ENCODE measurements around the gene SPTB.
A peak's percentile ranks its signal among the peaks of the same experiment; 100 is the strongest.
"Not testable (repeated sequence)": the region's sequence is repeated elsewhere in the genome, so short reads cannot be mapped to it uniquely, and the experiment has no call there.

SPTB gene

DNA sequence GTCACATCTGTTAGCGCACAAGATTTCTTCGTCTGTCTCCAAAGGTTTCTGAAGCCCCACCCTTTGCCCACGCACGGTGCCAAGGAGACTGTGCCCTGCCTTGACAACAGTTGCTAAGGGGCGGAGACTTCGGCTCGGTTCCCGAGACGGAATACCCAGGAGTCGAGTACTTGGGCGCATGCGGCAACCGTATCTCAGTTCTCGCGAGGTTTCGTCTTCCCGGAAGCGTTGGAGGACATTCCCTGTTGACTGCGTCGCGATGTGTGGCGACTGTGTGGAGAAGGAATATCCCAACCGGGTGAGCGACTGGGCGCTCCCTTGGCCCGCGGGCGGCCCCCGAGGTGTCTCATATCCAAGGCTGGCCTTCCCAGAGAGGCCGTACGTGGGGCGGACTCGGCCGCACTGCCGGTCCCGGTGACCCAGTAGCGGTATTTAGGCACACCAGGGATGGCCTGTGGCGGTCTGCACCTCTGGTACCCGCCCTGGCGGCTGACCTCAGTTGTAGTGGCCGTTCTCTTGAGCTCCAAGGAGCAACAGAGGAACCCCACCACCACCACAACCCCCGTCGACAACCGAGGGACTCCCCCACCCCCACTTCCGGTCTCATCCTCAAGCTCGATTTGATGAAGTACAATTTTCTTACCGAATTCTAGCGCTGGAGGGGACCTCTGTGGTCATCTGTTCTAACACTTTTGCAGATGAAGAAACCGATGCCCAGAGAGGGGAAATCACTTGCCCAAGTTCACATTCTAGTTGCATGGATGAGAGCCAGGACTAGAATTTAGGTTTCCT is 34.7 kb upstream of the SPTB start, which contains the start of gene CHURC1 (continued):
- TF ChIP-seq, protein P1, sequence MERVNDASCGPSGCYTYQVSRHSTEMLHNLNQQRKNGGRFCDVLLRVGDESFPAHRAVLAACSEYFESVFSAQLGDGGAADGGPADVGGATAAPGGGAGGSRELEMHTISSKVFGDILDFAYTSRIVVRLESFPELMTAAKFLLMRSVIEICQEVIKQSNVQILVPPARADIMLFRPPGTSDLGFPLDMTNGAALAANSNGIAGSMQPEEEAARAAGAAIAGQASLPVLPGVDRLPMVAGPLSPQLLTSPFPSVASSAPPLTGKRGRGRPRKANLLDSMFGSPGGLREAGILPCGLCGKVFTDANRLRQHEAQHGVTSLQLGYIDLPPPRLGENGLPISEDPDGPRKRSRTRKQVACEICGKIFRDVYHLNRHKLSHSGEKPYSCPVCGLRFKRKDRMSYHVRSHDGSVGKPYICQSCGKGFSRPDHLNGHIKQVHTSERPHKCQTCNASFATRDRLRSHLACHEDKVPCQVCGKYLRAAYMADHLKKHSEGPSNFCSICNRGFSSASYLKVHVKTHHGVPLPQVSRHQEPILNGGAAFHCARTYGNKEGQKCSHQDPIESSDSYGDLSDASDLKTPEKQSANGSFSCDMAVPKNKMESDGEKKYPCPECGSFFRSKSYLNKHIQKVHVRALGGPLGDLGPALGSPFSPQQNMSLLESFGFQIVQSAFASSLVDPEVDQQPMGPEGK (tag by site-specific recombination; IDR thresholded peaks at IDR 0.05), result peak; percentile 40; the same call in 1 of the 2 replicates
- TF ChIP-seq, protein P2, sequence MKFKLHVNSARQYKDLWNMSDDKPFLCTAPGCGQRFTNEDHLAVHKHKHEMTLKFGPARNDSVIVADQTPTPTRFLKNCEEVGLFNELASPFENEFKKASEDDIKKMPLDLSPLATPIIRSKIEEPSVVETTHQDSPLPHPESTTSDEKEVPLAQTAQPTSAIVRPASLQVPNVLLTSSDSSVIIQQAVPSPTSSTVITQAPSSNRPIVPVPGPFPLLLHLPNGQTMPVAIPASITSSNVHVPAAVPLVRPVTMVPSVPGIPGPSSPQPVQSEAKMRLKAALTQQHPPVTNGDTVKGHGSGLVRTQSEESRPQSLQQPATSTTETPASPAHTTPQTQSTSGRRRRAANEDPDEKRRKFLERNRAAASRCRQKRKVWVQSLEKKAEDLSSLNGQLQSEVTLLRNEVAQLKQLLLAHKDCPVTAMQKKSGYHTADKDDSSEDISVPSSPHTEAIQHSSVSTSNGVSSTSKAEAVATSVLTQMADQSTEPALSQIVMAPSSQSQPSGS (tag by site-specific recombination; IDR thresholded peaks at IDR 0.05; ENCODE audit: low read depth), result no peak
- TF ChIP-seq ZNF768 (tag by site-specific recombination; IDR thresholded peaks at IDR 0.05) (no peak), IKZF3 (tag by site-specific recombination; IDR thresholded peaks at IDR 0.05) (peak; percentile 40; the same call in 1 of the 2 replicates), MYNN (tag by site-specific recombination; IDR thresholded peaks at IDR 0.05; ENCODE audit: borderline replicate concordance) (peak; percentile 93)

DNA sequence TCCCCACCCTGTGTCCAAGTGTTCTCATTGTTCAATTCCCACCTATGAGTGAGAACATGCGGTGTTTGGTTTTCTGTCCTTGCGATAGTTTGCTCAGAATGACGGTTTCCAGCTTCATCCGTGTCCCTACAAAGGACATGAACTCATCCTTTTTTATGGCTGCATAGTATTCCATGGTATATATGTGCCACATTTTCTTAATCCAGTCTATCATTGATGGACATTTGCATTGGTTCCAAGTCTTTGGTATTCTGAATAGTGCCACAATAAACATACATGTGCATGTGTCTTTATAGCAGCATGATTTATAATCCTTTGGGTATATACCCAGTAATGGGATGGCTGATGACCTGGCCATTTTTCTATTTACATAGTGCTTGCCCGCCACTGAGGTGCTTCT is 33.8 kb upstream of the SPTB start:
- H3K4me3 ChIP-seq (ENCODE audit: low read depth, low read length); POLR2A ChIA-PET; H3K27ac ChIP-seq (ENCODE audit: extremely low read depth, low read depth, low read length); H3K9me3 ChIP-seq (ENCODE audit: control insufficient read depth, insufficient read depth, low read depth, low read length); H3K4me1 ChIP-seq (ENCODE audit: control insufficient read depth, insufficient read depth, low read length); H3K36me3 ChIP-seq (ENCODE audit: control insufficient read depth in 2 of 2, insufficient read depth in 1 of 2, low read length in 2 of 2): not testable (repeated sequence)
- CTCF ChIA-PET, result interaction anchor here (0.6 kb wide), 1 partner anchor 15 kb away, joined by 3 read pairs; no protein-coding TSS in a partner anchor
- peak; percentile 97 for TF ChIP-seq ZNF146 (tag by site-specific recombination; IDR thresholded peaks at IDR 0.05)
- TF ChIP-seq, protein P3, sequence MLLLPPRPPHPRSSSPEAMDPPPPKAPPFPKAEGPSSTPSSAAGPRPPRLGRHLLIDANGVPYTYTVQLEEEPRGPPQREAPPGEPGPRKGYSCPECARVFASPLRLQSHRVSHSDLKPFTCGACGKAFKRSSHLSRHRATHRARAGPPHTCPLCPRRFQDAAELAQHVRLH (tag by site-specific recombination; IDR thresholded peaks at IDR 0.05), result 0 out of 2 replicates have a peak, but pooled peaks have one; percentile 63

DNA sequence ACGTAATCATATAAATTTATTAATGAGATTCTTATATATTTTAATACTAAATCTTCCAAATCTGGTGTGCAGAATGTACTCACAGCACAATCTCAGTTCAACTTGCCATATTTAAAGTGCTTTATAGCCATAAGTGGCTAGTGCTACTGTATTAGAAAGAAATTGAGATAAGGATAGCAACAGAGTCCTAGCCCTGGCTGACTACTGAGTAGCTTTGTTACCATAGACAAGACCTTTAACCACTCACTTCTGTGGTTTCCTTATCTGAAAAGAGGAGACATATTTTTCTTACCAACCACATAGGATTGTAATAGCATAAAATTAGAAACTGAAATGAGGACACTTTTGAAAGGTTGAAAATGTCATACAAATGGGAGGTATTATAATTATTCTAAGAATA is 32.6 kb upstream of the SPTB start:
- no peak for TF ChIP-seq GLI2 (tag by site-specific recombination; IDR thresholded peaks at IDR 0.05; ENCODE audit: borderline replicate concordance, low read depth)
- no peak for TF ChIP-seq MZF1 (tag by site-specific recombination; IDR thresholded peaks at IDR 0.05; ENCODE audit: borderline replicate concordance)
- TF ChIP-seq, protein P4, sequence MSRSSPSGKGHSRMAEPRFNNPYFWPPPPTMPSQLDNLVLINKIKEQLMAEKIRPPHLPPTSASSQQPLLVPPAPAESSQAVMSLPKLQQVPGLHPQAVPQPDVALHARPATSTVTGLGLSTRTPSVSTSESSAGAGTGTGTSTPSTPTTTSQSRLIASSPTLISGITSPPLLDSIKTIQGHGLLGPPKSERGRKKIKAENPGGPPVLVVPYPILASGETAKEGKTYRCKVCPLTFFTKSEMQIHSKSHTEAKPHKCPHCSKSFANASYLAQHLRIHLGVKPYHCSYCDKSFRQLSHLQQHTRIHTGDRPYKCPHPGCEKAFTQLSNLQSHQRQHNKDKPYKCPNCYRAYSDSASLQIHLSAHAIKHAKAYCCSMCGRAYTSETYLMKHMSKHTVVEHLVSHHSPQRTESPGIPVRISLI (tag by site-specific recombination; IDR thresholded peaks at IDR 0.05), result no peak
- no peak for TF ChIP-seq ZIC2 (tag by site-specific recombination; IDR thresholded peaks at IDR 0.05)
- TF ChIP-seq ZNF747 (tag by site-specific recombination; IDR thresholded peaks at IDR 0.05), result no peak
- TF ChIP-seq, protein P5, sequence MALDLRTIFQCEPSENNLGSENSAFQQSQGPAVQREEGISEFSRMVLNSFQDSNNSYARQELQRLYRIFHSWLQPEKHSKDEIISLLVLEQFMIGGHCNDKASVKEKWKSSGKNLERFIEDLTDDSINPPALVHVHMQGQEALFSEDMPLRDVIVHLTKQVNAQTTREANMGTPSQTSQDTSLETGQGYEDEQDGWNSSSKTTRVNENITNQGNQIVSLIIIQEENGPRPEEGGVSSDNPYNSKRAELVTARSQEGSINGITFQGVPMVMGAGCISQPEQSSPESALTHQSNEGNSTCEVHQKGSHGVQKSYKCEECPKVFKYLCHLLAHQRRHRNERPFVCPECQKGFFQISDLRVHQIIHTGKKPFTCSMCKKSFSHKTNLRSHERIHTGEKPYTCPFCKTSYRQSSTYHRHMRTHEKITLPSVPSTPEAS (tag by site-specific recombination; IDR thresholded peaks at IDR 0.05), result no peak
- no peak for TF ChIP-seq ZNF624 (tag by site-specific recombination; IDR thresholded peaks at IDR 0.05)
- TF ChIP-seq, protein P6, sequence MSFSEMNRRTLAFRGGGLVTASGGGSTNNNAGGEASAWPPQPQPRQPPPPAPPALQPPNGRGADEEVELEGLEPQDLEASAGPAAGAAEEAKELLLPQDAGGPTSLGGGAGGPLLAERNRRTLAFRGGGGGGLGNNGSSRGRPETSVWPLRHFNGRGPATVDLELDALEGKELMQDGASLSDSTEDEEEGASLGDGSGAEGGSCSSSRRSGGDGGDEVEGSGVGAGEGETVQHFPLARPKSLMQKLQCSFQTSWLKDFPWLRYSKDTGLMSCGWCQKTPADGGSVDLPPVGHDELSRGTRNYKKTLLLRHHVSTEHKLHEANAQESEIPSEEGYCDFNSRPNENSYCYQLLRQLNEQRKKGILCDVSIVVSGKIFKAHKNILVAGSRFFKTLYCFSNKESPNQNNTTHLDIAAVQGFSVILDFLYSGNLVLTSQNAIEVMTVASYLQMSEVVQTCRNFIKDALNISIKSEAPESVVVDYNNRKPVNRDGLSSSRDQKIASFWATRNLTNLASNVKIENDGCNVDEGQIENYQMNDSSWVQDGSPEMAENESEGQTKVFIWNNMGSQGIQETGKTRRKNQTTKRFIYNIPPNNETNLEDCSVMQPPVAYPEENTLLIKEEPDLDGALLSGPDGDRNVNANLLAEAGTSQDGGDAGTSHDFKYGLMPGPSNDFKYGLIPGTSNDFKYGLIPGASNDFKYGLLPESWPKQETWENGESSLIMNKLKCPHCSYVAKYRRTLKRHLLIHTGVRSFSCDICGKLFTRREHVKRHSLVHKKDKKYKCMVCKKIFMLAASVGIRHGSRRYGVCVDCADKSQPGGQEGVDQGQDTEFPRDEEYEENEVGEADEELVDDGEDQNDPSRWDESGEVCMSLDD (tag by site-specific recombination; IDR thresholded peaks at IDR 0.05), result no peak
- TF ChIP-seq ZNF792 (tag by site-specific recombination; IDR thresholded peaks at IDR 0.05), result no peak
- no peak for TF ChIP-seq ZNF138 (tag by site-specific recombination; IDR thresholded peaks at IDR 0.05; ENCODE audit: borderline replicate concordance)
- no peak for TF ChIP-seq ZNF404 (tag by site-specific recombination; IDR thresholded peaks at IDR 0.05)
- TF ChIP-seq ZNF843 (tag by site-specific recombination; IDR thresholded peaks at IDR 0.05), result no peak
- TF ChIP-seq, protein P3 (tag by site-specific recombination; IDR thresholded peaks at IDR 0.05), result no peak
- TF ChIP-seq MYNN (tag by site-specific recombination; IDR thresholded peaks at IDR 0.05; ENCODE audit: borderline replicate concordance), result no peak
- no peak for TF ChIP-seq ZNF501 (tag by site-specific recombination; IDR thresholded peaks at IDR 0.05)
- CTCF ChIA-PET, result interaction anchor here (0.6 to 3.9 kb wide), 6 partner anchors 12 to 568 kb away, joined by 3 to 32 read pairs (median 5); no protein-coding TSS in a partner anchor
- Histone ChIP-seq H3K36me3 (ENCODE audit: control insufficient read depth in 2 of 2, insufficient read depth in 1 of 2, low read length in 2 of 2) (peaks cover 0 to 3% of the 10 kb centered on the region in 2 experiments; a peak in 2 of 3 replicates), H3K27ac (ENCODE audit: extremely low read depth, low read depth, low read length) (no peak overlapping the region), H3K9me3 (ENCODE audit: control insufficient read depth, insufficient read depth, low read depth, low read length) (no peaks in the 10 kb centered on the region), H3K4me3 (ENCODE audit: low read depth, low read length) (no peak overlapping the region), H3K4me1 (ENCODE audit: control insufficient read depth, insufficient read depth, low read length) (peaks cover 3% of the 10 kb centered on the region; the same call in 1 of the 2 replicates)
- POLR2A ChIA-PET, result no interaction called here

Data from HEK293 (cell line).